A673 (cell line): ENCODE results near the gene IL4R. TPM values are rescaled to one million over a fixed set of nuclear protein-coding genes. Genes with fewer than 3 reads are reported as not detected.

Source experiments
- BruUV-seq: library from RNA; stranded (reverse); fragments of 400-500 nt; replicated peaks from 2 replicates; lab custom pipeline; 2021; lab: Mats Ljungman, UMichigan
- CTCF ChIA-PET: fragments of 300-600 bp; sonication (Branson Sonifier 250); formaldehyde crosslinking; loops from one replicate; lab custom pipeline; 2022; ENCODE audit warnings: antibody characterized with exemption; lab: Charles Lee
- POLR2A ChIA-PET: fragments of 300-600 bp; sonication (Branson Sonifier 250); formaldehyde crosslinking; loops from one replicate; lab custom pipeline; 2022; ENCODE audit warnings: antibody characterized with exemption; ENCODE audit not compliant: low non-redundant PET; lab: Charles Lee
- DNase-seq: peaks from one replicate; pipeline ENCODE4 v3.0.0-alpha.2; 2015; ENCODE audit warnings: low spot score
- H3K27ac ChIP-seq: fragments of 200-600 bp; sonication (generic); 2 replicates; pipeline ENCODE4 v1.5.1; 2016; ENCODE audit warnings: mixed run types, low read depth, mild to moderate bottlenecking, mixed read lengths, antibody characterized with exemption, low read length; ENCODE audit not compliant: poor library complexity, severe bottlenecking
- H3K27me3 ChIP-seq: fragments of 200-600 bp; sonication (generic); replicated peaks from 2 replicates; pipeline ENCODE4 v1.6.1; 2017; ENCODE audit warnings: mixed run types, low read depth, mild to moderate bottlenecking, mixed read lengths, antibody characterized with exemption, low read length; ENCODE audit not compliant: insufficient read depth, poor library complexity
- H3K36me3 ChIP-seq: fragments of 200-600 bp; sonication (generic); 2 replicates; pipeline ENCODE4 v1.6.1; 2016; ENCODE audit warnings: mixed run types, mild to moderate bottlenecking, mixed read lengths, antibody characterized with exemption, low read length; ENCODE audit not compliant: insufficient read depth, poor library complexity, severe bottlenecking
- H3K4me1 ChIP-seq: fragments of 200-600 bp; sonication (generic); 2 replicates; pipeline ENCODE4 v1.6.1; 2017; ENCODE audit warnings: mixed run types, mild to moderate bottlenecking, mixed read lengths, antibody characterized with exemption, low read length; ENCODE audit not compliant: insufficient read depth, poor library complexity, severe bottlenecking
- H3K4me3 ChIP-seq: fragments of 200-600 bp; sonication (generic); 2 replicates; pipeline ENCODE4 v1.5.1; 2016; ENCODE audit warnings: low read depth, mixed run types, mild to moderate bottlenecking, mixed read lengths, low read length; ENCODE audit not compliant: poor library complexity, severe bottlenecking
- H3K9me3 ChIP-seq: fragments of 200-600 bp; sonication (generic); 2 replicates; pipeline ENCODE4 v1.6.1; 2016; ENCODE audit warnings: mixed run types, low read depth, mild to moderate bottlenecking, mixed read lengths, antibody characterized with exemption, low read length; ENCODE audit not compliant: poor library complexity, severe bottlenecking
- EZH2 ChIP-seq: fragments of 200-600 bp; sonication (generic); IDR thresholded peaks from 2 replicates; pipeline ENCODE4 v1.6.1; 2017; ENCODE audit warnings: borderline replicate concordance, low read depth, mild to moderate bottlenecking, mixed read lengths, antibody characterized with exemption, low read length; ENCODE audit not compliant: poor library complexity, severe bottlenecking
- intact Hi-C: fragments of 100-400 bp; cut with micrococcal nuclease; formaldehyde crosslinking; loops from one replicate; pipeline ENCODE4 v1.10.0; 2022; ENCODE audit not compliant: unreplicated experiment
- total RNA-seq: library from RNA; stranded (reverse); gene quantifications from 2 replicates; pipeline ENCODE4 v1.2.3, GENCODE V29; 2021
- TF ChIP-seq, protein P1 (sequence below): fragments of 300-800, 200-600 bp; sonication (generic); conservative IDR thresholded peaks from 2 replicates; pipeline ENCODE4 v1.5.1; 2017; ENCODE audit warnings: low read depth, mild to moderate bottlenecking, antibody characterized with exemption, low read length, moderate library complexity, mixed read lengths

The IL4R gene
- total RNA-seq, 1 experiment from 2014 or later, result 22.9 TPM

GRCh38 chr16:27325736-27326135 lies 12.0 kb downstream of the IL4R start:
- intact Hi-C loops, result no loop called here
- Histone ChIP-seq H3K27me3 (no peaks in the 10 kb centered on the region), H3K9me3 (no peaks in the 10 kb centered on the region), H3K4me3 (no peak overlapping the region), H3K4me1 (peaks cover 29% of the 10 kb centered on the region), H3K36me3 (no peaks in the 10 kb centered on the region), H3K27ac (peak overlapping the region; percentile 87)
- ChIA-PET POLR2A (no interaction called here), CTCF (no interaction called here)
- DNase-seq, result no peak
- no TSS peak for BruUV-seq
- TF ChIP-seq, protein P1, sequence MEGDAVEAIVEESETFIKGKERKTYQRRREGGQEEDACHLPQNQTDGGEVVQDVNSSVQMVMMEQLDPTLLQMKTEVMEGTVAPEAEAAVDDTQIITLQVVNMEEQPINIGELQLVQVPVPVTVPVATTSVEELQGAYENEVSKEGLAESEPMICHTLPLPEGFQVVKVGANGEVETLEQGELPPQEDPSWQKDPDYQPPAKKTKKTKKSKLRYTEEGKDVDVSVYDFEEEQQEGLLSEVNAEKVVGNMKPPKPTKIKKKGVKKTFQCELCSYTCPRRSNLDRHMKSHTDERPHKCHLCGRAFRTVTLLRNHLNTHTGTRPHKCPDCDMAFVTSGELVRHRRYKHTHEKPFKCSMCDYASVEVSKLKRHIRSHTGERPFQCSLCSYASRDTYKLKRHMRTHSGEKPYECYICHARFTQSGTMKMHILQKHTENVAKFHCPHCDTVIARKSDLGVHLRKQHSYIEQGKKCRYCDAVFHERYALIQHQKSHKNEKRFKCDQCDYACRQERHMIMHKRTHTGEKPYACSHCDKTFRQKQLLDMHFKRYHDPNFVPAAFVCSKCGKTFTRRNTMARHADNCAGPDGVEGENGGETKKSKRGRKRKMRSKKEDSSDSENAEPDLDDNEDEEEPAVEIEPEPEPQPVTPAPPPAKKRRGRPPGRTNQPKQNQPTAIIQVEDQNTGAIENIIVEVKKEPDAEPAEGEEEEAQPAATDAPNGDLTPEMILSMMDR, result no peak

DNA sequence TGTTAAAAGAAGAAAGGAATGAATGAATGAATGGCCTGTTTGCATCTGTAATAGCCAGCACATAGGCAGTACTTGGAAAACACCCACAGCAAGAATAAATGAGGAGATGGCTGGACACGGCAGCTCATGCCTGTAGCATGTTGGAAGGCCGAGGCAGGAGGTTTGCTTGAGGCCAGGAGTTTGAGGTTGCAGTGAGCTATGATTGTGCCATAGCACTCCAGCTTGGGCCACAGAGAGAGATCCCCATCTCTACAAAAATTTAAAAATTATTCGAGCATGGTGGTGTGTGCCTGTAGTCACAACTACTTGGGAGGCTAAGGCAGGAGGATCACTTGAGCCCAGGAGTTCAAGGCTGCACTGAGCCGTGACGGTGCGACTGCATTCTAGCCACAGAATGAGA lies 12.5 kb downstream of the IL4R start:
- Histone ChIP-seq H3K9me3 (no peaks in the 10 kb centered on the region), H3K27ac (peak overlapping the region; percentile 87), H3K4me1 (peaks cover 33% of the 10 kb centered on the region), H3K36me3 (no peaks in the 10 kb centered on the region), H3K27me3 (no peaks in the 10 kb centered on the region), H3K4me3 (no peak overlapping the region)
- ChIA-PET POLR2A (interaction anchor here (0.6 kb wide), 1 partner anchor 226 kb away, joined by 3 read pairs; no protein-coding TSS in a partner anchor), CTCF (no interaction called here)
- BruUV-seq, result no TSS peak
- intact Hi-C loops, result no loop called here
- no peak for DNase-seq
- TF ChIP-seq, protein P1, result no peak
- no peak for TF ChIP-seq EZH2

GRCh38 chr16:27326738-27327585 lies 13.2 kb downstream of the IL4R start:
- Histone ChIP-seq H3K4me1 (peaks cover 33% of the 10 kb centered on the region), H3K36me3 (no peaks in the 10 kb centered on the region), H3K4me3 (no peak overlapping the region), H3K27ac (peak overlapping the region; percentile 87), H3K27me3 (no peaks in the 10 kb centered on the region), H3K9me3 (no peaks in the 10 kb centered on the region)
- ChIA-PET POLR2A (interaction anchor here (0.6 kb wide), 1 partner anchor 225 kb away, joined by 3 read pairs; no protein-coding TSS in a partner anchor), CTCF (no interaction called here)
- intact Hi-C loops, result no loop called here
- TF ChIP-seq, protein P1, result no peak
- TF ChIP-seq EZH2, result no peak
- peak; percentile 98 for DNase-seq
- BruUV-seq, result no TSS peak
